D341Med (cell line): ENCODE results near the gene TCF20.

ENCODE experiments used
- DNase-seq: peaks from one replicate; pipeline ENCODE4 v3.0.0; 2012; ENCODE audit warnings: low spot score

The TCF20 gene

GRCh38 chr22:42261296-42261695 is 9.2 kb downstream of the TCF20 start:
- no peak for DNase-seq

- DNase-seq: no peak
Observed at GRCh38 chr22:42258126-42258525, 12.3 kb downstream of the TCF20 start.

GRCh38 chr22:42257386-42257785 is 13.1 kb downstream of the TCF20 start:
- no peak for DNase-seq

DNA sequence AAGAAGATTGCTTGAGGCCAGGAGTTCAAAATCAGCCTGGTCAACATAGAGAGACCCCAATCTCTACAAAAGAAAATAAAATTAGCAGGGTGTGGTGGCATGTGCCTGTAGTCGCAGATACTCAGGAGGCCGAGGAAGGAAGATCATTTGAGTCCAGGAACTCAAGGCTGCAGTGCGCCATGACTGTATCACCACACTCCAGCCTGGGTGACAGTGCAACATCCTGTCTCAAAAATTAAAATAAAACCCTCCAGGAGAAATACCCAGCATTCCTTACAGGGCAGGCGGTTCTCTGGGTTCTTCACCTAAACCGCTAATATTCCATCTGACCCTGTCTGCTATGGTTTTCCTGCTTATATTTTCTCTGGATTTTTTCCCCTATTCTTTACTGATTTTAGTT is 13.5 kb downstream of the TCF20 start:
- DNase-seq: no peak

DNA sequence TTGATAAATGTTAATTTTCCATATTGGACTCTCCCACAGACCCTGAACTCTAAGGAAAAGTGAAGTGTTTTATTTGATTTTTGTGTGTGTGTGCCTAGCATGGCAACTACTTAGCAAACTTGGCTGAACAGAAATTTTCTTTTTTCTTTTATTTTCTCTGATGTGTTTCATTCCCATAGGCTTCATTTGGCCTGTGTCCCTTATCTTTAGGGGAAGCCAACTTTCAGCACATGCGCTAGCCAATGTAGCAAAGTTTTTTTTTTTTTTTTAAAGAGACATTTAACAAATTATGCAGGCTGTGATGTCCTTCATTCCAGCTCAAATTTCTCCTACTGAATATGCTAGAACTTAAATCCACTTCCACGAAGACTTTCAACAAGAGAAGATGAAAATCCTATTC is 14.2 kb downstream of the TCF20 start:
- DNase-seq: no peak

DNA sequence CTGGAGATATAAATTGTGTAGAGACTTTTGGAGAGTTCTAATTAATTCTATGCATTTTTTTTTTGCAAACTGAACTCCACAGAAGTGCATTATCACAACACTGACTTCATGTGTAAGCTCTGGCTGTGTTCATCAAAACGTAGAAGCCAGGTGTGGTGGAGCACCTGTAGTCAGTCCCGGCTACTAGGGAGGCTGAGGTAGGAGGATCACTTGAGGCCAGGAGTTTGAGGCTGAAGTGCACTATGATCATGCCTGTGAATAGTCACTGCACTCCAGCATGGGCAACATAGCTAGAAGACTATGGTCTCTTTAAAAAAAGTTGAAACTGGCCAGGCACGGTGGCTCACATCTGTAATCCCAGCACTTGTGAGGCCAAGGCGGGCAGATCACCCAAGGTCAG is 20.6 kb downstream of the TCF20 start:
- DNase-seq: no peak

- DNase-seq: no peak
Observed at GRCh38 chr22:42248995-42249394, 21.5 kb downstream of the TCF20 start.

DNA sequence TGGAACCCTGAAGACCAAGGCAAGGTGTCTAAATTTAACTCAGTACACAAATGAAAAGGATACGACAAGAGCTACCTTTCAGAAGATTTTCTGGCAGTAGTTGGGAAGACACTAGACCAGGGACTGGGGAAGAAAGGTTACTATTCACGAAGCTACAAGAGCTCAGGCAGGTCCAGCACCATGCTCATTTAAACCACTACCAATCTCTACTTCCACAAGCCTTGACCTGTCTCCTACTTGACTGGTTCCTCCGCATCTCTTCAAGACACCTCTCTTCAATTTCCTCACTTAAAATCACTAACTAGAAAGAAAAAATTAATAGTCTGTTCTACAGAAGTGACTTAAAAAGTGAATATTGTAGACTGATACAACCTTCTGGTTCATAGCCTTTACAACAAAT is 22.9 kb downstream of the TCF20 start:
- DNase-seq: no peak

DNA sequence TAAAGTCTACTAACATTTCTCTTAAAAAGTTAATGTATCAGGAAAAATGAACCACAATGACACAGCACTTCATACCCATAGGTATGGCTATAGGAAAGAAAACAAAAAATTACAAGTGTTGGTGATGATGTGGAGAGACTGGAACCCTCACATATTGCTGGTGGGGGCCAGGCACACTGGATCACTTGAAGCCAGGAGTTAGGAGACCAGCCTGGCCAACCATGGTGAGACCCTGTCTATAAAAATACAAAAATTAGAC is 26.7 kb downstream of the TCF20 start:
- DNase-seq: no peak

DNA sequence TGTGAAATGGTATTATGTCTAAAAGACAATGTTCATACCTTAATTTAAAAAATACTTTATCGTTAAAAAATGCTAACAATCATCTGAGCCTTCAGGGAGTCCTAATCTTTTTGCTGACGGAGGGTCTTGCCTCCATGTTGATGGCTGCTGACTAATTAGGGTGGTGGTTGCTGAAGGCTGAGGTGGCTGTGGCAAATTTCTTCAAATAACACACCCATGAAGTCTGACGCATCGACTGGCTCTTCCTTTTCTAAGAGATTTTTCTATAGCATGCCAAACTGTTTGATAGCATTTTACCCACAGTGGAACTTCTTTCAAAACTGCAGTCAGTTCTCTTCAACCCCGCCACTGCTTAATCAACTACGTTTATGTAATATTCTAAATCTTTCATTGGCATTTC is 33.6 kb downstream of the TCF20 start:
- no peak for DNase-seq

DNA sequence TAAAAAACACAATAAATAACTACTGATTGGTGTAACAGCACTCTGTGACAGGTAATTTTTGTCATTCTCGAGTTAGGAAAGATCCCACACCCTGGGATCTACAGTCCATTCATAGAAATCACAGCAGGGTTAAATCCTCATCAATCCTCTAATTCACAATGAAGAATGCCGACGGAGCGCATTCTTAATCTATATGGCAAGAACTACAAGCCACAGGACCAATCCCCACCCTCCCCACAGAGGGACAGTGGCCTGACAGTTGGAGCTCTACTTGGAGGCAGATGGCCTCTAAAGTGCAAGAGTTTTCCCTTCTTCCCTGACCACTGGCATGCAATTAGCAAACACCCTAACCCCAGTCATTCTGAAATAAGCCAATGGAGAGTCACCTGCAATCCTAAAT is 34.2 kb downstream of the TCF20 start:
- no peak for DNase-seq

- no peak for DNase-seq
Observed at GRCh38 chr22:42233879-42234278, 36.6 kb downstream of the TCF20 start.

GRCh38 chr22:42231929-42232328 is 38.5 kb downstream of the TCF20 start:
- no peak for DNase-seq

- DNase-seq: no peak
Observed at GRCh38 chr22:42229455-42230149, 40.9 kb downstream of the TCF20 start.

DNA sequence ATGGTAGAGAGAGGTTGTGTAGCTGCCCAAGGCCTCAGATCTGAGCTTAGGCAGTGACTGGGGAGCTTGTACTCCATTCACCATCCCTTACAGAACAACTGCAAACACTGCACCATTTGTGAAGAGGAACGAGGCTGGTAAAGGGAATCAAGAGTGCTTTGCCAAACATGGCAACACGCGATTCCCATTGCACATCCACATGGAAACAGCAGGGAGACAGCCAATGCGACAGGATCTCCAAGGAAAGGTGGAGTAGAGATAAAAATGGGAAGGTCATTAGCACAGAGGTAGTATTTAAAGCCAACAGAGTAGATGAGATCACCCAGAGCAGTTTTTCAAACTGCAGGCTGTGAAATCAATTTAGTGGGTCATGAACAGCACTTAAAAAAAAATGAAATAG is 42.0 kb downstream of the TCF20 start:
- no peak for DNase-seq

DNA sequence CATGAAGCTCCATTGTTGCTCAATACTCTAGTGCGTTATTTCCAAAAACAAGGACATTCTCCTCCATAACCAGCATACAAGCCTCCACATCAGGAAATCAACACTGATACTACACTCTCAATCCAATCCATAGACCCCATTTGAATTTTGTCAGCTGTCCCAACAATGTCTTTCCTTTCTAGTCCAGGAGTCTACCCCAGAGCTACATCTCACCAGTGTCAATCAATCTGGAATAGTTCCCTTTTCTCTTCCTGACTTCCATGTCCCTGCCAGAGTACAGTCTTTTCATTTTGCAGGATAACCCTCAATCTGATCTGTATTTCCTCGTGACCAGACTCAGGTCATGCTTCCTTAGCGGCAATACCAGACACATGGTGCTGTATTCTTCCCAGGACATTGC is 43.0 kb downstream of the TCF20 start:
- DNase-seq: no peak

GRCh38 chr22:42225841-42226240 is 44.6 kb downstream of the TCF20 start:
- no peak for DNase-seq

DNA sequence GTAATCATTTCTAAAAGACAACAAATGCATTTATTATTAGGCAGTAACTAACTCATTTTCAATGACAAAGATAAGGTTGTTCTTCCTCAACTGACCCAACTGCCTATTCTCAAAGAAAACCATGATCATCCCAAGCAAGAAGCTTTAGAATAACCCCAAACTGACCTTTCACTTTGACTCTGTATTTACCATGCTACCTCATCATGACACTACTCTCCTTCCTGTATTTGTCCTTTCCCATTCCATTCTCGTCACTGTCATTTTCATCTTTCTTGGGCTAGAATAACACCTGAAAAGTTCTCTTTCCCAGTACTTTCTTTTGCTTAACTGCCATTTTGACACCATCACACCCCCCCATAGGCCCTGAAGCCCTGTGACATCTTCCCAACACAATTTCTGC is 48.3 kb downstream of the TCF20 start:
- no peak for DNase-seq
